Measurements from ENCODE around the gene PYCR2.

PYCR2 gene

GRCh38 chr1:225919906-225920305 lies 4.1 kb downstream of the PYCR2 start:
- DNase-seq (ENCODE audit: low spot score): peak; percentile 56

GRCh38 chr1:225918280-225918679 lies 5.8 kb downstream of the PYCR2 start:
- no peak for DNase-seq (ENCODE audit: low spot score)

GRCh38 chr1:225917536-225917935 lies 6.5 kb downstream of the PYCR2 start:
- peak; percentile 52 for DNase-seq (ENCODE audit: low spot score)

GRCh38 chr1:225917101-225917500 lies 6.9 kb downstream of the PYCR2 start:
- no peak for DNase-seq (ENCODE audit: low spot score)

- DNase-seq (ENCODE audit: low spot score): no peak
Measured at GRCh38 chr1:225915538-225915991, 8.5 kb downstream of the PYCR2 start.

GRCh38 chr1:225914947-225915346 lies 9.1 kb downstream of the PYCR2 start:
- DNase-seq (ENCODE audit: low spot score): no peak

GRCh38 chr1:225914391-225914790 lies 9.7 kb downstream of the PYCR2 start:
- no peak for DNase-seq (ENCODE audit: low spot score)

GRCh38 chr1:225911191-225912130 lies 12.6 kb downstream of the PYCR2 start:
- peak; percentile 73 for DNase-seq (ENCODE audit: low spot score)

GRCh38 chr1:225909477-225909876 lies 14.6 kb downstream of the PYCR2 start:
- no peak for DNase-seq (ENCODE audit: low spot score)

GRCh38 chr1:225908773-225909172 lies 15.3 kb downstream of the PYCR2 start:
- DNase-seq (ENCODE audit: low spot score): no peak

- DNase-seq (ENCODE audit: low spot score): no peak
Measured at GRCh38 chr1:225908013-225908640, 15.9 kb downstream of the PYCR2 start.

- no peak for DNase-seq (ENCODE audit: low spot score)
Measured at GRCh38 chr1:225907341-225907740, 16.7 kb downstream of the PYCR2 start.

GRCh38 chr1:225906467-225906866 lies 17.6 kb downstream of the PYCR2 start:
- no peak for DNase-seq (ENCODE audit: low spot score)

- DNase-seq (ENCODE audit: low spot score): no peak
Measured at GRCh38 chr1:225903623-225904022, 20.4 kb downstream of the PYCR2 start.

- DNase-seq (ENCODE audit: low spot score): no peak
Measured at GRCh38 chr1:225899044-225899925, 24.8 kb downstream of the PYCR2 start.

- no peak for DNase-seq (ENCODE audit: low spot score)
Measured at GRCh38 chr1:225897595-225898514, 26.2 kb downstream of the PYCR2 start.

- DNase-seq (ENCODE audit: low spot score): no peak
Measured at GRCh38 chr1:225896937-225897549, 27.0 kb downstream of the PYCR2 start.

GRCh38 chr1:225896494-225896893 lies 27.6 kb downstream of the PYCR2 start:
- DNase-seq (ENCODE audit: low spot score): no peak

- DNase-seq (ENCODE audit: low spot score): no peak
Measured at GRCh38 chr1:225892307-225892706, 31.7 kb downstream of the PYCR2 start.

- no peak for DNase-seq (ENCODE audit: low spot score)
Measured at GRCh38 chr1:225891229-225891972, 32.6 kb downstream of the PYCR2 start.
